ENCODE results near the gene ZNF234.

The ZNF234 gene

DNA sequence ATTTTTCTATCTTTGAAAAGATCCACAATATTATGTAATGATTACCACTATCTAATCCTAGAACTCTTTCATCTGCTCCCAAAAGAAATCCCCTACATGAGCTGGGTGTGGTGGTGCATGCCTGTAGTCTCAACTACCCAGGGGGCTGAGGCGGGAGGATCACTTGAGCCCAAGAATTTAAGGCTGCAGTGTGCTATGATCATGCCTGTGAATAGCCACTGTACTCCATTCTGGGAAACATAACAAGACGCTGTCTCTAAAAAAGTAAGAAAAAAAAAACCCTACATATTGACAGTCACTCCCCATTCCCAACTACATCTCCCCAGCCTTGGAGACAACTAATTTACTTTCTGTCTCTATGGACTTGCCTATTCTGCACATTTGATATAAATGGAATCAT is 22.4 kb downstream of the ZNF234 start:
- TF ChIP-seq, protein P1, sequence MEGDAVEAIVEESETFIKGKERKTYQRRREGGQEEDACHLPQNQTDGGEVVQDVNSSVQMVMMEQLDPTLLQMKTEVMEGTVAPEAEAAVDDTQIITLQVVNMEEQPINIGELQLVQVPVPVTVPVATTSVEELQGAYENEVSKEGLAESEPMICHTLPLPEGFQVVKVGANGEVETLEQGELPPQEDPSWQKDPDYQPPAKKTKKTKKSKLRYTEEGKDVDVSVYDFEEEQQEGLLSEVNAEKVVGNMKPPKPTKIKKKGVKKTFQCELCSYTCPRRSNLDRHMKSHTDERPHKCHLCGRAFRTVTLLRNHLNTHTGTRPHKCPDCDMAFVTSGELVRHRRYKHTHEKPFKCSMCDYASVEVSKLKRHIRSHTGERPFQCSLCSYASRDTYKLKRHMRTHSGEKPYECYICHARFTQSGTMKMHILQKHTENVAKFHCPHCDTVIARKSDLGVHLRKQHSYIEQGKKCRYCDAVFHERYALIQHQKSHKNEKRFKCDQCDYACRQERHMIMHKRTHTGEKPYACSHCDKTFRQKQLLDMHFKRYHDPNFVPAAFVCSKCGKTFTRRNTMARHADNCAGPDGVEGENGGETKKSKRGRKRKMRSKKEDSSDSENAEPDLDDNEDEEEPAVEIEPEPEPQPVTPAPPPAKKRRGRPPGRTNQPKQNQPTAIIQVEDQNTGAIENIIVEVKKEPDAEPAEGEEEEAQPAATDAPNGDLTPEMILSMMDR (IDR thresholded peaks at IDR 0.05), result no peak

DNA sequence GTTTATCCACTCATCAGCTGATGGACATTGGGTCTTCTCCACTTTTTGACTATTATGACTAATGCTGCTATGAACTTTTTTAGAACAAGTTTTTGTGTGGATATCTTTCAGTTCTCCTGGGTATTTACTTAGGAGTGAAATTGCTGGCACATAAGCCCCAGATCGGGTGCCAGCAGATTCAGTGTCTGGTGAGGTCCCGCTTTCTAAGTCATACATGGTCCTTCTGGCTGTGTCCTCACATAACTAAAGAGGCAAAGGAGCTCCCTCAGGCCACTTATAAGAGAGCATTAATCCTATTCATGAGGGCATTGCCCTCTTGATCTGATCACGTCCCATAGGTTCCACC is 22.9 kb downstream of the ZNF234 start:
- TF ChIP-seq, protein P1 (IDR thresholded peaks at IDR 0.05), result no peak

- TF ChIP-seq, protein P1 (IDR thresholded peaks at IDR 0.05), result no peak
Observed at GRCh38 chr19:44164673-44165512, 23.5 kb downstream of the ZNF234 start, which contains the start of gene ZNF226. TSS of gene ZNF226 (plus strand) at chr19:44165100. CDS start at chr19:44170081, 4,981 bp downstream.

GRCh38 chr19:44176590-44176989 is 35.2 kb downstream of the ZNF234 start:
- TF ChIP-seq, protein P1 (IDR thresholded peaks at IDR 0.05), result no peak

DNA sequence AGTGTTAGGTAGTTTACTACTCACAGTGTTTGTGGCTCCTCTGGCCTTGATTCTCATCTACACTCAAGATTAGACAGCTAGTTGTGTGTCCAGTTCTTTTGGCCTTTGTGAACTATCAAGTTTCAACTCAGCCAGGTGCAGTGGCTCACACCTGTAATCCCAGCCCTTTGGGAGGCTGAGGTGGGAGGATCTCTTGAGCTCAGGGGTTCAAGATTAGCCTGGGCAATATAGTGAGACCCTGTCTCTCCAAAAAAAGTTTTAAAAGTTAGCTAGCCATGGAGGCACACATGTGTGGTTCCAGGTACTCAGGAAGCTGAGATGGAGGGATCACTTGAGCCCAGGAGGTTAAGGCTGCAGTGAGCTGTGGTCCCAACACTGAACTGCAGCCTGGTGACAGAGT is 39.6 kb downstream of the ZNF234 start:
- TF ChIP-seq, protein P1 (IDR thresholded peaks at IDR 0.05), result no peak

GRCh38 chr19:44182145-44182544 is 40.8 kb downstream of the ZNF234 start:
- TF ChIP-seq, protein P1 (IDR thresholded peaks at IDR 0.05), result no peak

DNA sequence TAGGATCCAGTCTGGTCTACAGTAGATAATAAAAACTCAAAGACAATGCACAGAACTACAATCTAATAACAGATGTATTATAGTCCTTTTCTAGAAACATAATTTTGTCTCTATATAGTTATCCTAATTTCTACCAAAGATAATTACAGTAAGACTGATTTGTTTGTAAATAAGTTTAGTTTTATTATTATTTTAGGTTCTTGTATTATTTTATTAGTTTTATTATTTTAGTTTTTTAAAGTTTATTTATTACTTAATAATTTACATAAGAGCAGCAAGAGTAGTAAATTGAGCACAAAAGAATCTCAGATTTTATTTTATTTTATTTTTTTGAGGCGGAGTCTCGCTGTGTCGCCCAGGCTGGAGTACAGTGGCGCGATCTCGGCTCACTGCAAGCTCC is 48.7 kb downstream of the ZNF234 start:
- TF ChIP-seq, protein P1 (IDR thresholded peaks at IDR 0.05), result no peak
